Fibroblast of villous mesenchyme (primary cell): Measurements from ENCODE around the gene LRRIQ1. TPM values are rescaled to one million over a fixed set of nuclear protein-coding genes. Genes with fewer than 3 reads are reported as not detected.

ENCODE experiments used
- DNase-seq: peaks from one replicate; pipeline ENCODE4 v3.0.0-alpha.2; 2010; ENCODE audit warnings: low read depth
- H3K4me3 ChIP-seq: 2 replicates; pipeline ENCODE4 v1.5.1; 2011; ENCODE audit warnings: low read depth, mild to moderate bottlenecking, low read length
- CTCF ChIP-seq: IDR thresholded peaks from 2 replicates; pipeline ENCODE4 v1.5.1; 2012; ENCODE audit warnings: low read depth, mild to moderate bottlenecking, low read length; ENCODE audit not compliant: insufficient read depth
- total RNA-seq: library from RNA; depleted of rRNA; stranded (reverse); fragments of >200 nt; gene quantifications from 2 replicates; pipeline ENCODE4 v1.2.3, GENCODE V29; 2012

The LRRIQ1 gene
- total RNA-seq = under 0.01 TPM in 2 replicates

DNA sequence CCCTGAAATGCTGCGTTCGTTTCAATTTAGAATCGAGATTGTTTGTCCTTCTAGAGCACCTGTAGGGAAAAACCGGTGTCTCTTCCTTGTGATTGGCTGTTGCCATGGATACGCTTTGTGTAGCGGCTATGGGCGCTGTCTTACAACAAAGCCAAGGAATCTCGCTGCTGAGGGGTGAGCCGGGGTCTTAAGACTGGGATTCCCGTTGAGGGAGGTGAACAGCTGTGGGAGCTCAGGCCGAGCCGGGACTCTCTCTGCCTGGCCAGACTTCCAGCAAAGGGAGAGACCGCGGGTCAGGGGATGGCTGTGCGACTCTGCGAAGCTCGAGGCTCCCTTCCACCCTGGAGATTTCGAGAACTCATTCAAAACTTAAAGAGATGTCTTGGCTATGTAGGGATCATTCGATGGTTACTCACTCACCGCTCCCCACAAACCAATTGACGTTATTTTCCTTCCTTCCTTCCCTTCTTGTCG, at the start of gene LRRIQ1, which contains the start of gene TSPAN19:
Gene LRRIQ1 (plus strand): TSS at position 118 of the 474 bp plus-strand sequence. CDS start 1,826 bp downstream, outside the sequence.
Gene TSPAN19 (minus strand): TSS at position 44 of the 474 bp plus-strand sequence. CDS start 6,331 bp downstream, outside the sequence.
- peak; percentile 66 for DNase-seq
- peak within 1 kb of the TSS; percentile 59 for H3K4me3 ChIP-seq
- no peak for TF ChIP-seq CTCF

DNA sequence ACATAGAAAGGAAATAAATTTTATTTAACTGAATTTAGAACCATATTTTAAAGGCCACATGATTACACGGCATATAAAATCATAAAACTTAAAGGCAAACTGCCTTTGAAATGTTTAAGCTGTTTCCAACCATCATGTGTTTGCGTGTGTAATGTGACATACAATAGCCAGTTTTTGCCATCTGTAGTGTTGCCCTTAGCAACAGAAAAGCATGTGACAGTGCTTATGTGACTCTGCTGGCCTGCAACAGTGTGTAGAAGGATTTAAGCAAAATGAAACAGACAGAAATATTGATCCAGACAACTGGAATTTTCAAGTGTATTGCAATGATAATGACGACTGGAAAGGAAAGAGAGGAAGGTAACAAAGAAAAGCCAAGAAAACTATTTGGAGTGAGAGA, 49.6 kb upstream of the LRRIQ1 start:
- no peak for TF ChIP-seq CTCF
- no peak for DNase-seq
- no peak overlapping the region for H3K4me3 ChIP-seq

GRCh38 chr12:84994426-84994825, 41.7 kb upstream of the LRRIQ1 start:
- H3K4me3 ChIP-seq = no peak overlapping the region
- no peak for TF ChIP-seq CTCF
- DNase-seq = peak; percentile 68

GRCh38 chr12:84995641-84996040, 40.5 kb upstream of the LRRIQ1 start:
- DNase-seq = no peak

GRCh38 chr12:84996759-84997158, 39.4 kb upstream of the LRRIQ1 start:
- no peak for TF ChIP-seq CTCF
- no peak for DNase-seq
- no peak overlapping the region for H3K4me3 ChIP-seq

More at GRCh38 chr12:84995641-84996040, 40.5 kb upstream of the LRRIQ1 start:
- no peak for TF ChIP-seq CTCF
- H3K4me3 ChIP-seq = no peak overlapping the region

DNA sequence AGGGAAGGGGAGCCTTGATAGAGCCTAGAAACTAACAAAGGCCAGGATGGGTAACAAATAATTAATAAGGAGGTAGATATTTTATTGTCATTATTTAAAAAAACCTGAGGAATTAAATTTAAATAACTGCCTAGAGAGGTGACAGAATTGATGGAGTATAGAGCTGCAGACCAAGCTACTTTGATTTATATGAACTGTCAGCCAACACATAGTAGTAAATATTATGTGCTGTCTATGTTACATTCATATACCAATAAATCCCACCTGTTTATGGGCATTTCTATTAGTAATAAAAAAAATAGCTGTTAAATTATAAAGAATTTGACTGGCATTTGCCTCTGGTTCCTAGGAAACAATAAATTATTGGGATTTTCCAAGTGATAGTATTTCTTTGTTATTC, 37.8 kb upstream of the LRRIQ1 start:
- TF ChIP-seq CTCF = no peak
- no peak for DNase-seq
- no peak overlapping the region for H3K4me3 ChIP-seq

DNA sequence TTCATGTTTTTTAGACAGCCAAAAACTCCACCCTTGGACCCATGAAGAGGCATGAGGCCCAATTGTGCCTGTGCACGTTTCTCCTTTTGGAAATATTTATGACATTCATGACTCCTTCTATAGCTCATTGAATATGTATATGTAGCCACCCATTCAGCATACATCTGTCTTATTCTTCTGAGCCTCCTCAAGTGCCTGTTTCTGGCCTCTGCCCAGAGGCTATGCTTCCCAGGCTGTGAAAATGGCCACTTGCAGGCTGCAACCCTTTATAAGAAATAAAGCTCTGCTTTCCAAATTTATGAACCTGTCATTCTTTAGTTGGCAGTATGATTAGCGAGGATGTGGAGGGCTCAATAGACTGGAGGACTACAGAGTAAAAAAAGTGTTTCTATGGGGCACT, 35.4 kb upstream of the LRRIQ1 start:
- no peak for TF ChIP-seq CTCF

More for the DNA sequence above, 35.4 kb upstream of the LRRIQ1 start:
- no peak for DNase-seq
- no peak overlapping the region for H3K4me3 ChIP-seq
